Stimulated activated CD4-positive, alpha-beta T cell treated with anti-CD3 and anti-CD28 coated beads, Interleukin-15, amount 100 ng/mL, for 48 hours (primary cell): ENCODE data around the gene KCP.
"Not testable (repeated sequence)": the region's sequence is repeated elsewhere in the genome, so short reads cannot be mapped to it uniquely, and the experiment has no call there.

ENCODE experiments used
- DNase-seq, 2 donors: peaks; one replicate each; pipeline ENCODE4 v3.0.0-alpha.2; 2020; ENCODE audit warnings: low read depth in 2 of 2

The KCP gene

GRCh38 chr7:128910569-128910945, at the start of gene KCP:
TSS of gene KCP (minus strand) at chr7:128910709. CDS start at chr7:128910676, 33 bp downstream.
- no peak for DNase-seq

GRCh38 chr7:128959296-128959695, 48.8 kb upstream of the KCP start:
- DNase-seq: no peak

- no peak for DNase-seq
Observed at GRCh38 chr7:128955981-128956380, 45.5 kb upstream of the KCP start.

- DNase-seq: no peak
Observed at GRCh38 chr7:128954830-128955802, 44.6 kb upstream of the KCP start.

- no peak for DNase-seq
Observed at GRCh38 chr7:128954150-128954549, 43.6 kb upstream of the KCP start.

GRCh38 chr7:128951296-128951695, 40.8 kb upstream of the KCP start:
- no peak for DNase-seq

GRCh38 chr7:128948976-128949760, 38.7 kb upstream of the KCP start:
- DNase-seq: no peak

- no peak for DNase-seq
Observed at GRCh38 chr7:128948312-128948973, 37.9 kb upstream of the KCP start.

GRCh38 chr7:128947854-128948253, 37.3 kb upstream of the KCP start:
- DNase-seq: no peak

- no peak for DNase-seq
Observed at GRCh38 chr7:128946936-128947830, 36.7 kb upstream of the KCP start.

- no peak for DNase-seq
Observed at GRCh38 chr7:128945668-128946366, 35.3 kb upstream of the KCP start.

- no peak for DNase-seq
Observed at GRCh38 chr7:128944487-128945236, 34.2 kb upstream of the KCP start.

GRCh38 chr7:128943251-128943650, 32.7 kb upstream of the KCP start:
- not testable (repeated sequence) for DNase-seq

GRCh38 chr7:128941946-128942526, 31.5 kb upstream of the KCP start:
- DNase-seq: no peak

- DNase-seq: no peak
Observed at GRCh38 chr7:128941323-128941890, 30.9 kb upstream of the KCP start.

- DNase-seq: no peak
Observed at GRCh38 chr7:128940494-128941322, 30.2 kb upstream of the KCP start.

- DNase-seq: no peak
Observed at GRCh38 chr7:128939861-128940410, 29.4 kb upstream of the KCP start.
